Neural crest cell (in vitro differentiated cells): ENCODE measurements around the gene AMIGO2. TPM values are rescaled to one million over a fixed set of nuclear protein-coding genes. Genes with fewer than 3 reads are reported as not detected.

ENCODE experiments used
- DNase-seq: peaks from one replicate; pipeline ENCODE4 v3.0.0; 2021; ENCODE audit warnings: low read depth, mixed read lengths, low spot score
- H3K27ac Mint-ChIP-seq: one replicate; pipeline ENCODE4 v1.8.0; 2021; ENCODE audit warnings: mild to moderate bottlenecking, mixed read lengths; ENCODE audit not compliant: unreplicated experiment
- H3K27me3 Mint-ChIP-seq: 2 replicates; pipeline ENCODE4 v1.8.0; 2021; ENCODE audit warnings: low read depth, mild to moderate bottlenecking, mixed read lengths
- H3K36me3 Mint-ChIP-seq: 2 replicates; pipeline ENCODE4 v1.8.0; 2021; ENCODE audit warnings: low read depth, mild to moderate bottlenecking, mixed read lengths
- H3K4me1 Mint-ChIP-seq: 2 replicates; pipeline ENCODE4 v1.8.0; 2021; ENCODE audit warnings: mixed read lengths
- H3K4me3 Mint-ChIP-seq: one replicate; pipeline ENCODE4 v1.8.0; 2021; ENCODE audit warnings: mild to moderate bottlenecking, mixed read lengths
- H3K9me3 Mint-ChIP-seq: 2 replicates; pipeline ENCODE4 v1.8.0; 2021; ENCODE audit warnings: mixed read lengths
- CTCF ChIP-seq: fragments of 200-600 bp; sonication (generic); conservative IDR thresholded peaks from 2 replicates; pipeline ENCODE4 v1.5.0; 2021; ENCODE audit warnings: antibody characterized with exemption, mild to moderate bottlenecking
- total RNA-seq: library from RNA; stranded (reverse); gene quantifications from 2 replicates; pipeline ENCODE4 v1.2.1, GENCODE V29; 2021

Gene AMIGO2
- total RNA-seq, 1 donor from 2014 or later, result 5.4 TPM

GRCh38 chr12:47077206-47078085 lies 2.3 kb downstream of the AMIGO2 start:
- peak overlapping the region; percentile 87 for H3K4me3 Mint-ChIP-seq
- TF ChIP-seq CTCF, result no peak
- H3K27me3 Mint-ChIP-seq, result peaks cover 55% of the 10 kb centered on the region
- peaks cover 25% of the 10 kb centered on the region for H3K4me1 Mint-ChIP-seq
- H3K36me3 Mint-ChIP-seq, result no peaks in the 10 kb centered on the region
- no peaks in the 10 kb centered on the region for H3K9me3 Mint-ChIP-seq
- no peak overlapping the region for H3K27ac Mint-ChIP-seq
- DNase-seq, result no peak

- H3K36me3 Mint-ChIP-seq, result no peaks in the 10 kb centered on the region
- H3K4me3 Mint-ChIP-seq, result no peak overlapping the region
Observed at GRCh38 chr12:47075192-47076084, 4.3 kb downstream of the AMIGO2 start.

GRCh38 chr12:47074757-47075156 lies 5.0 kb downstream of the AMIGO2 start:
- no peak for TF ChIP-seq CTCF
- Mint-ChIP-seq H3K27me3 (peaks cover 31% of the 10 kb centered on the region), H3K9me3 (no peaks in the 10 kb centered on the region), H3K27ac (no peak overlapping the region), H3K36me3 (no peaks in the 10 kb centered on the region), H3K4me3 (no peak overlapping the region), H3K4me1 (peaks cover 6% of the 10 kb centered on the region)
- DNase-seq, result no peak

More at GRCh38 chr12:47075192-47076084, 4.3 kb downstream of the AMIGO2 start:
- no peaks in the 10 kb centered on the region for H3K9me3 Mint-ChIP-seq
- no peak for DNase-seq
- H3K27me3 Mint-ChIP-seq, result peaks cover 36% of the 10 kb centered on the region
- H3K27ac Mint-ChIP-seq, result no peak overlapping the region
- peaks cover 10% of the 10 kb centered on the region for H3K4me1 Mint-ChIP-seq
- TF ChIP-seq CTCF, result no peak

GRCh38 chr12:47073951-47074350 lies 5.8 kb downstream of the AMIGO2 start:
- Mint-ChIP-seq H3K27me3 (peaks cover 25% of the 10 kb centered on the region), H3K4me3 (no peak overlapping the region), H3K4me1 (peaks cover 1% of the 10 kb centered on the region), H3K36me3 (no peaks in the 10 kb centered on the region), H3K27ac (no peak overlapping the region), H3K9me3 (no peaks in the 10 kb centered on the region)
- TF ChIP-seq CTCF, result no peak
- DNase-seq, result no peak

GRCh38 chr12:47071241-47071852 lies 8.4 kb downstream of the AMIGO2 start:
- no peak for DNase-seq

More at GRCh38 chr12:47071241-47071852, 8.4 kb downstream of the AMIGO2 start:
- no peak overlapping the region for H3K4me3 Mint-ChIP-seq
- H3K9me3 Mint-ChIP-seq, result no peaks in the 10 kb centered on the region
- no peaks in the 10 kb centered on the region for H3K4me1 Mint-ChIP-seq
- H3K27ac Mint-ChIP-seq, result no peak overlapping the region
- H3K27me3 Mint-ChIP-seq, result peaks cover 4% of the 10 kb centered on the region
- peak; percentile 60 for TF ChIP-seq CTCF
- no peaks in the 10 kb centered on the region for H3K36me3 Mint-ChIP-seq
